NB4 (cell line): ENCODE results near the gene CEMIP.

Experiments used
- POLR2A ChIP-seq: IDR thresholded peaks from 2 replicates; pipeline ENCODE4 v1.6.1; 2011; ENCODE audit warnings: mild to moderate bottlenecking; ENCODE audit not compliant: insufficient read length; ENCODE audit errors: extremely low read depth
- TF ChIP-seq, protein P1 (sequence below): IDR thresholded peaks from one replicate; pipeline ENCODE4 v1.5.1; 2012; ENCODE audit warnings: low read depth, low read length

- TF ChIP-seq, protein P1, sequence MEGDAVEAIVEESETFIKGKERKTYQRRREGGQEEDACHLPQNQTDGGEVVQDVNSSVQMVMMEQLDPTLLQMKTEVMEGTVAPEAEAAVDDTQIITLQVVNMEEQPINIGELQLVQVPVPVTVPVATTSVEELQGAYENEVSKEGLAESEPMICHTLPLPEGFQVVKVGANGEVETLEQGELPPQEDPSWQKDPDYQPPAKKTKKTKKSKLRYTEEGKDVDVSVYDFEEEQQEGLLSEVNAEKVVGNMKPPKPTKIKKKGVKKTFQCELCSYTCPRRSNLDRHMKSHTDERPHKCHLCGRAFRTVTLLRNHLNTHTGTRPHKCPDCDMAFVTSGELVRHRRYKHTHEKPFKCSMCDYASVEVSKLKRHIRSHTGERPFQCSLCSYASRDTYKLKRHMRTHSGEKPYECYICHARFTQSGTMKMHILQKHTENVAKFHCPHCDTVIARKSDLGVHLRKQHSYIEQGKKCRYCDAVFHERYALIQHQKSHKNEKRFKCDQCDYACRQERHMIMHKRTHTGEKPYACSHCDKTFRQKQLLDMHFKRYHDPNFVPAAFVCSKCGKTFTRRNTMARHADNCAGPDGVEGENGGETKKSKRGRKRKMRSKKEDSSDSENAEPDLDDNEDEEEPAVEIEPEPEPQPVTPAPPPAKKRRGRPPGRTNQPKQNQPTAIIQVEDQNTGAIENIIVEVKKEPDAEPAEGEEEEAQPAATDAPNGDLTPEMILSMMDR = no peak
- TF ChIP-seq POLR2A = no peak
These were observed 9.9 kb upstream of the CEMIP start for GRCh38 chr15:80769153-80769828.
